HG02884 (cell line): ENCODE results near the gene KIF27.
A peak's percentile ranks its signal among the peaks of the same experiment; 100 is the strongest.
"Not testable (repeated sequence)": the region's sequence is repeated elsewhere in the genome, so short reads cannot be mapped to it uniquely, and the experiment has no call there.

Experiments
- ATAC-seq: cut with Tn5 transposase; IDR thresholded peaks from one replicate; pipeline ENCODE4 v1.9.1; 2021; ENCODE audit warnings: mild to moderate bottlenecking, moderate library complexity; ENCODE audit not compliant: unreplicated experiment

The KIF27 gene

GRCh38 chr9:83932011-83932410, 10.8 kb upstream of the KIF27 start:
- ATAC-seq, result no peak

DNA sequence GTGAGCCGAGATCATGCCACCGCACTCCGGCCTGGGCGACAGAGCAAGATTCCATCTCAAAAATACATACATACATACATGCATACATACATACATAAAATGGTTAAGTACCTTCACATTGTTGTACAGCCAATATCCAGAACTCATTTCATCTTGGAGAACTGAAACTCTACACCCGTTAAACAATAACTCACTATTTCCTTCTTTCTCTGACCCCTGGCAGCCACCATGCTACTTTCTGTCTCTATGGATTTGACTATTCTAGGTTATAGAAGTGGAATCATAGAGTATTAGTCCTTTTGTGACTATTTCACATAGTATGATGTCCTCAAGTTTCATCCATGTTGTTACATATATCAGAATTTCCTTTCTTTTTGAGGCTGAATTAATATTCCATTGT, 9.6 kb upstream of the KIF27 start:
- no peak for ATAC-seq

DNA sequence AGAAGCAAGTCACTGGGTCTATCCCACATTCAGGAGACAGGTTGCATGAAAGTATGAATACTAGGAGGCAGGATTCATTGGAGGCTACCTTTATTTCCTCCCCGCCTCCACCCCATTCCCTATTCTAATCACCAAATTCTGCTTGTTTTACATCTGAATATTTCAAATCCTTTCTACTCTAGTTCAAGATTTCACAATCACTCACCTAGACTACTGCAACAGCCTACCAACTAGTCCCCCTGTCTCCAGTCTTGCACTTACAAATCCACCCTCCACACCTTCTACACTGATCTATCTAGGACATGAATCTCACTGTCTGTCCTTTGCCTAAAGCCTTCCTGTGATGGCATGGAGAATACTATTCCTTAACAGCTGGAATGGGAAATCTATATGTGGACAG, 6.4 kb upstream of the KIF27 start:
- no peak for ATAC-seq

DNA sequence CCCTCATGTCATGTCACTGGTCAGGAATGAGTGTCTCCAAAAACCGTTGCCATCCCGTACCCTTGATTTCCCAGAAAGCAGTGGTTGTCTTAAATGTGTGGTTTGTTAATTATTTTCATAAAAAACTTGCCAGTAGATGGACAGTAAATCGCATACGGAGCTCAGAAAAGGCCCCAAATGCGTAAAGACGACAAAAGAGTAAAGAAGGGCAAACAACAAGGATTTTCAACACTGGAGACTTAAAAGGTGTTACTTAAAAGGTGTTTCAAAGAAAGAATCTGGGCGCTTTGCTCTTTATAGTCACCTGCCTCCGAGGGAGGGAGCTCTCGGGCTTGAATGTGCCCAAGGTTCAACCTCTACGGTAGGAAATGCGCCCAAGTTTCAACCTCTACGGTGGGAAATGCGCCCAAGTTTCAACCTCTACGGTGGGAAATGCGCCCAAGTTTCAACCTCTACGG, 734 bp downstream of the KIF27 start:
- peak; percentile 31 for ATAC-seq

DNA sequence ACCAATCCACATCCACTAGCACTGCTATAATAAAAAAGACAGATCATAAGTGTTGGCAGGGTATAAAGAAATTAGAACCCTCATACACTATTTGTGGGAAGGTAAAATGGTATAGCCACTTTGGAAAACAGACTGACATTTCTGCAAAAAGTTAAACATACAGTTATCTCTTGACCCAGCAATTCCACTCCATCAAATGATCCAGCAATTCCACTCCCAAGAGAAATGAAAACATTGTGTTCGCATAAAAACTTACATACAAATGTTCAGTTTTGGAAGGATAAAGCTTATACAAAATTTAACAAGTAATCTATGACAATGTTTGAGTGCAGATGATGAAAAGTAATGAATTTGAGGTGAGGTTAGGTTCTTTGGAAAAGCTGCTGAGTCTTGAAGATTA, 2.1 kb downstream of the KIF27 start:
- no peak for ATAC-seq

- peak; percentile 55 for ATAC-seq
These were observed 9.0 kb downstream of the KIF27 start for GRCh38 chr9:83912194-83912593.

DNA sequence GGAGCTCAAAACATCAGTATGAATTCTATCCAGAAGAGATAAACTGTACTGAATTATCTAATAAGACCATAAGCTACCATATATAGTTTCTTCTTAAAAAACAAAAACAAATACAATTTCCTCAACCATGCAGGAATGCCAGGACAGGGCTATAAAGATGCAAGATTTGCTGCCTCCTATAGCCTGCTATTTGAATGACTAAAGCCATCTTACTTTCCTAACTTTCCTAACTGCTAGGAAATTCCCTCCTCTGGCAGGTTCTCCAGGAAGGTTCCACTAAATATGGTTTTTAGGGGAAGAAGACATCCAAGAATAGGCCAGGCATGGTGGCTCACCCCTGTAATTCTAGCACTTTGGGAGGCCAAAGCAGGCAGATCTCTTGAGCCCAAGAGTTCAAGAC, 15.1 kb downstream of the KIF27 start:
- no peak for ATAC-seq

DNA sequence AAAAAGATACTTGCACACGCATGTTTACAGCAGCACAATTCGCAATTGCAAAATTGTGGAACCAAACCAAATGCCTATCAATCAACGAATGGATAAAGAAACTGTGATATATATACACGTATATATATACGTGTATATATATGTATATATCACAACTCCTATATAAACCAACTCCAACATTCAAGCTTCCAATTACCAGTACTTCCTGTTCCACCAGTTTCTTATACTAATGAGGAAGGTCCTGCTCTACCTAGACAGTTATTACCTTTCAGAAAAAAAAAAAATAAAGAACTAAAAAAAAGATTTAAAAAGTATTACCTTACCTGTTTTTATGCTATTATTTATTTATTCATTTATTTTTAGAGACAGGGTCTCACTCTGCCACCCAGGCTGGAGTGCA, 20.6 kb downstream of the KIF27 start:
- ATAC-seq, result not testable (repeated sequence)

- not testable (repeated sequence) for ATAC-seq
These were observed 26.9 kb downstream of the KIF27 start for GRCh38 chr9:83894301-83894700.

DNA sequence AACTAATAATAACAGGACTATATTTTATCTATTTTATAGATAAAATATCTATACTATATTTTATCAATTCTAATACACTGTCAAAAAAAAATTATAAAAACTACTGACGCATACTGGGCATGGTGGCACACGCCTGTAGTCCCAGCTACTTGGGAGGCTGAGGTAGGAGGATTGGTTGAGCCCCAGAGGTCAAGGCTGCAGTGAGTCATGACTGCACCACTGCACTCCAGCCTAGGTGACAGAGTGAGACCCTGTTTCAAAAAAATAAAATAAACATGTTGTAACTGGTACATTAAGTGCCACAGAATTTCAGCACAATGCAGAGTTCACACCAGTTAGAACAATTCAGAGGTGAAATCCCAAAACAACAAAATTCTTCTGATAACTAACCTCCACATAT, 34.7 kb downstream of the KIF27 start:
- ATAC-seq, result not testable (repeated sequence)

DNA sequence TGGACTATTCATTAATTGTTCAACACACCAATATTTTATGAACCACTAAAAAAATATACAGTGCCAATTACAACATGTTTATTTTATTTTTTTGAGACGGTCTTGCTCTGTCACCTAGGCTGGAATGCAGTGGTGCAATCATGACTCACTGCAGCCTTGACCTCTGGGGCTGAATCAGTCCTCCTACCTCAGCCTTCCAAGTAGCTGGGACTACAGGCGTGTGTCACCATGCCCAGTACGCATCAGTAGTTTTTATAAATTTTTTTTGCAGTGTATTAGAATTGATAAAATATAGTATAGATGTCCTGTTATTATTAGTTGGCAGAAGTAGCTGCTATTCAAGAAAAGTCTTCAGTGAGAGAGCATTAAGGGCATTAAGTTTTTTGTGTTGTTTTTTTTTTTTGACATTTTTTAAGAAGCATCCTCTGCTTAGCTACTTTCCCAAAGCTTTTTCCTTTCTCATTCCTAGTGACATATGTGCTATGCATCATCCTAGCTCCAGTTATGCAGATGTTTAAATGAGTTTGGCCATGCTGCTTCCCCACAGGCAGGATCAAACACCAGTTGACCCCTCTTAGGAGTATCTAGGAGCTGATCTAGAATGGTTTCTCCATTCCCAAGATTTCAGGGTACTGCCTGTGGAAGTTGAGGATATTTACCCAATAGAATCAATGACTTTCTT, 35.5 kb downstream of the KIF27 start:
- not testable (repeated sequence) for ATAC-seq

DNA sequence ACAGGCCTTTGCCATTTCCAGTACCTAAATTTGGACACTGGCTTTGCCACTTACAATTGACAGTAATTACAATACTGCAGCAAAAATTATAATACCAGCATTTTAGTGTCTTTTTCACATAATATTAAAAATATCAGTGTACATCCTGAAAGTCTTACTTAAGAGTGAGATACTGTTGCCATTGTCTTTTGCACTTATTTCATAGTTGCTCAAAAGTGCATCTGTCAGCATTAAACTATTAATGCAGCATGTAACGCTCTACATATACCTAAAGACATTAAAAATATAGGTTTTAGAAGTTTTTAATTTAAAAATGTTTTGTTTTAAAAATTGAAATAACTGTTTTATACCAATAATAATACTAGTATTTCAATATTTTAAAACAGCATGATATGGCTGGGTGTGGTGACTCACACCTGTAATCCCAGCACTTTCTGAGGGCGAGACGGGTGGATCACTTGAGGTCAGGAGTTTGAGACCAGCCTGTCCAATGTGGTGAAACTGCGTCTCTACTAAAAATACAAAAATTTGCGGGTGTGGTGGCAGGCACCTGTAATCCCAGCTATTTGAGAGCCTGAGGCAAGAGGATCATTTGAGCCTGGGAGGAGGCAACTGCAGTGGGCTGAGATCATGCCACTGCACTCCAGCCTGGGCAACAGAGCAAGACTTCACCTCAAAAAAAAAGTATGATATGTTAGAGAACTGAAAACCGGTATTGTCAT, 39.4 kb downstream of the KIF27 start:
- not testable (repeated sequence) for ATAC-seq

DNA sequence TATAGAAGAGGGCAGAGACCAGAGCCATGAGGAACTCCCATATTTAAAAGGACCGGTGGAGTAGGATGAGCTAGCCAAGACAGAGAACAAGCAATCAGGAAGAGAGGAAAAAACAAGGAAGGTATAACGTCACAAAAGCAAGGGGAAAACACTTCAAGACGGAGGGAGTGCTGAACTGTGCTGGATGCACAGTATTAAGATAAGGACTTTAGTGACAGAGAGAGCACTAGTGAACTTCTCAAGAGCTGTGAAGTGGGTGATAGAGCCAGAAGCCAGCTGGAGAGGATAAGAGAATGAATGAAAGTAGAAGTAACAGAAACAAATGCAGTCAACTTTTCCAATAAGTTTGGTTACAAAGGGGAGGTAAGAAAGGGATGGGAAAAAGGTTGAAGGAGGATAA, 45.7 kb downstream of the KIF27 start:
- not testable (repeated sequence) for ATAC-seq

DNA sequence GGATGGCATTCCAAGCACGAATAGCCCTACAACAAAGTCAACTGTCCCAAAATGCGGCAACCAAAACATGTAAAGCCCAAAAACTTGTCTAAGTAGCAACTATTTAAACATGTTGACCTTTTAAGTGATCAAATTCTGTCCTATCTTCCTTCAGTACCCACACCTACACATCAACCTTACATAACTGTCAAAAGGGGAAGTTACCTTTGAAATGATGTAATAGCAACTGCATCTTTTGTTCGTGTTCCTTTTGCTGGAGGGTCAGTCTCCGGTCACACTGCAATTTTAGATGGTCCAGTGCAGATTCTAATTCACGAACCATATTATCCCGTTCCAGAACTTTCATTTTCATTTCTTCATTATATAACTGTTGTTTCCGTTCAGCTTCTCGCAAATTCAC, 71.3 kb downstream of the KIF27 start:
- ATAC-seq, result peak; percentile 84

GRCh38 chr9:83837070-83837643, 84.1 kb downstream of the KIF27 start:
- ATAC-seq, result not testable (repeated sequence)

- not testable (repeated sequence) for ATAC-seq
These were observed 90.7 kb downstream of the KIF27 start for GRCh38 chr9:83830426-83831071.

DNA sequence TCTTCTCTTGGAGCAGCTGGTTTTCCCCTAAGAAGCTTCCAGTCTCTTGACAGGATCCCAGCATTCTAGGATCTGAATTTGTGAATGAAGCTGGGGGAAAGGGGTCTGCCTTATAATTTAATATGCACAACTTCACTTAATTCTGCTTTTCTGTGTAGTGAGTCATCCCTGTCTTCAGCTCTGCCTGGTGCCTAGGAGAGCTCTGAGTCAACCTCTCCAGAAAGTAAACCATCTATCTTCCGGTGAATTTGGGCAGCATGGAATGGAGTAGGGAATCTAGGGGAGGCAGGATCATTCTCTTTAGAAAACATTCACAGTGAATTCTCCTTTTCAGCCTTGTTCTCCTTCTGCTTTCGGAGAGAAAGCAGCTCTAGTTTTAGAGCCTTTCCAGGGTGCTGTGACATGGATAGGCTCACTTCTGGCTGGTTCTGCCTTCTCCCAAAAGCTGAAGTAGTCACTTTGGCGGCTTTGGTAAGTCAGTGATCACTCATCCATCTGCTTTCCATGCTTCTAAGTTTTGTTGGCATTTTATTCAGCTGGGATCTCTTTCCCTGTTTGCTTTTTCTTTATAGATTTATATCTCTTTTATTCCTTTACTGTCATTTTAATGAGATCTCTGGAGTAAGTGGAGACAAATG, 96.1 kb downstream of the KIF27 start:
- not testable (repeated sequence) for ATAC-seq

GRCh38 chr9:83817356-83818278, 103.6 kb downstream of the KIF27 start, which contains the start of gene GKAP1:
Gene GKAP1 (minus strand): TSS chr9:83817769. CDS start chr9:83806517, 11,252 bp downstream.
- ATAC-seq, result peak; percentile 76

DNA sequence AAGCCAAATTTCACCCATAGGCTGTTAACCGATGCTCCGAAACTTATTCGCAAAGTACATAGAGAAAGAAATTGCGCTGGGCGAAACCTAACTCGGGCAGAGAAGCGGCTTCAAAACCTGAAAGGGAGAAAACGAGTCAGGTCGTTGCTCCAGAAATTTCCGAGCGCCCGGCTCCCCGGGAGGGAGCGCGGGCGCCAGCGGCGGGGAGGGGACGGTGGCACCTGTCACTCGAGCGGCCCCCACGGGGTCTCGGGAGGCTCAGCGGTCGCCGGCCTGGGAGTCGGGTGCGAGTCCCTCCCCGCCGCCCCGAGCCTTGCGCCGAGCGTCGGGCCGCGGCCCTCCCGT, 104.2 kb downstream of the KIF27 start:
- not testable (repeated sequence) for ATAC-seq

DNA sequence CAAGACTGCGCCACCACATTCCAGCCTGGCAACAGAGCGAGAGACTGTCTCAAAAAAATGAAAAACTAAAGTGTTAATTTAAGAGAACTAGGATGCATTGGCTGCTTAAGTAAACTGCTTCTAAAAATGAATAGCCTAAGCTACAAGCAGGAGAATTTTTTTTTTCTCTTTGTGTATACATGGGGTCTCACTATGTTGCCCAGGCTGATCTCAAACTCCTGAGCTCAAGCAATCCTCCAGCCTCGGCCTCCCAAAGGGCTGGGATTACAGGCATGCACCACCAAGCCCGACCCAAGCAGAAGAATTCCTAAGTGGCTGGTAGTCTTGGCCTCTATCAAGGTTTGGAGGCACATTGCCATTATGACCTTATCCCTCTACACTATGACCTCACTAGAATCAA, 106.1 kb downstream of the KIF27 start:
- not testable (repeated sequence) for ATAC-seq
